ENCODE data around the gene PCP4L1.

DNA sequence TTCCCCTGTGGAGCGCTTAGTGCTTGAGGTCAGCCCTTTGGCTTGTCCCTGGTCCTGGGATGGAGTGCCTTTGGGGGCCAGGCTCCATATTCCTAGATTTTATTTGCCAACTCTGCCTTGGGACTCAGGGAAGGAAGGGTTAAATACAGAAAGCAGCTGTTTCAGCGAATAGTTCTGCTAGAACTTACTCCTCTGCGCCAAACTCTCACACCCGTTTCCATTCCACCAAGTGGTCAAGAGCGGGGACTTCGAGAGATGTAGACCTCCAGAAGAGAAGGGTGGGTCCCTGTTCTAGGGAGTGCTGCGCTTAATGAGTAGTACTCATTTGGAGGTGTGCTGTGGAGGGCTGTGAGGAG, 33.4 kb upstream of the PCP4L1 start:
- TF ChIP-seq, protein P1, sequence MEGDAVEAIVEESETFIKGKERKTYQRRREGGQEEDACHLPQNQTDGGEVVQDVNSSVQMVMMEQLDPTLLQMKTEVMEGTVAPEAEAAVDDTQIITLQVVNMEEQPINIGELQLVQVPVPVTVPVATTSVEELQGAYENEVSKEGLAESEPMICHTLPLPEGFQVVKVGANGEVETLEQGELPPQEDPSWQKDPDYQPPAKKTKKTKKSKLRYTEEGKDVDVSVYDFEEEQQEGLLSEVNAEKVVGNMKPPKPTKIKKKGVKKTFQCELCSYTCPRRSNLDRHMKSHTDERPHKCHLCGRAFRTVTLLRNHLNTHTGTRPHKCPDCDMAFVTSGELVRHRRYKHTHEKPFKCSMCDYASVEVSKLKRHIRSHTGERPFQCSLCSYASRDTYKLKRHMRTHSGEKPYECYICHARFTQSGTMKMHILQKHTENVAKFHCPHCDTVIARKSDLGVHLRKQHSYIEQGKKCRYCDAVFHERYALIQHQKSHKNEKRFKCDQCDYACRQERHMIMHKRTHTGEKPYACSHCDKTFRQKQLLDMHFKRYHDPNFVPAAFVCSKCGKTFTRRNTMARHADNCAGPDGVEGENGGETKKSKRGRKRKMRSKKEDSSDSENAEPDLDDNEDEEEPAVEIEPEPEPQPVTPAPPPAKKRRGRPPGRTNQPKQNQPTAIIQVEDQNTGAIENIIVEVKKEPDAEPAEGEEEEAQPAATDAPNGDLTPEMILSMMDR (IDR thresholded peaks at IDR 0.05) = no peak
- no peak for TF ChIP-seq POLR2A (IDR thresholded peaks at IDR 0.05)

Measured in ovary (tissue), 3 donors.